HCT116 (cell line): ENCODE results near the gene MSI2. TPM values are rescaled to one million over a fixed set of nuclear protein-coding genes. Genes with fewer than 3 reads are reported as not detected.

Experiments used
- ATAC-seq: fragments of 200-7000 bp; cut with Tn5 transposase; 2 replicates; pipeline ENCODE4 v1.9.1; 2020; ENCODE audit warnings: mild to moderate bottlenecking, moderate library complexity
- BruUV-seq: library from RNA; stranded (reverse); fragments of 400-500 nt; replicated peaks from 2 replicates; lab custom pipeline; 2021; lab: Mats Ljungman, UMichigan
- CTCF ChIA-PET: fragments of 300-600 bp; sonication (Branson Sonifier 250); formaldehyde crosslinking; loops from one replicate; lab custom pipeline; 2021; ENCODE audit warnings: antibody characterized with exemption; lab: Charles Lee
- POLR2A ChIA-PET: fragments of 300-600, 350-600 bp; sonication (Branson Sonifier 250); formaldehyde crosslinking; loops from one replicate; lab custom pipeline; 2021; ENCODE audit warnings: antibody characterized with exemption; lab: Charles Lee
- RAD21 ChIA-PET, 2 experiments: fragments of 300-600 bp; sonication (Branson Sonifier 250); formaldehyde crosslinking; loops; one replicate each; lab custom pipeline; 2023; ENCODE audit warnings: low total read pairs in 2 of 2; ENCODE audit not compliant: uncharacterized antibody in 2 of 2, unreplicated experiment in 2 of 2, low non-redundant PET in 1 of 2; lab: Charles Lee
- DNase-seq: peaks from one replicate; pipeline ENCODE4 v3.0.0-alpha.2; 2010; ENCODE audit warnings: low read depth, low spot score
- H2AFZ ChIP-seq: fragments of 200-600 bp; shearing (Covaris generic), sonication (generic); 2 replicates; pipeline ENCODE4 v1.6.1; 2017; ENCODE audit warnings: low read depth, mixed run types, mixed read lengths, antibody characterized with exemption, low read length; ENCODE audit not compliant: poor library complexity, severe bottlenecking
- H3K27ac ChIP-seq: 2 replicates; pipeline ENCODE4 v1.5.1; 2012; ENCODE audit warnings: low read depth, low read length
- H3K27me3 ChIP-seq: fragments of 200-600 bp; sonication (generic); 2 replicates; pipeline ENCODE4 v1.6.1; 2016; ENCODE audit warnings: mixed run types, low read length, mixed read lengths; ENCODE audit not compliant: insufficient read depth
- H3K36me3 ChIP-seq, 2 experiments: fragments of 200-500 bp in 1 of 2; fragments of 200-600 bp in 1 of 2; sonication (Bioruptor generic) in 1 of 2; sonication (generic) in 1 of 2; 2 replicates each; pipeline versions ENCODE4 v1.5.1 to v1.6.1; 2014 to 2016; ENCODE audit warnings: low read length in 2 of 2, inconsistent platforms in 1 of 2, mixed read lengths in 1 of 2, mixed run types in 1 of 2; ENCODE audit not compliant: insufficient read depth in 2 of 2, control insufficient read depth in 1 of 2
- H3K4me1 ChIP-seq, 2 experiments: fragments of 200-600 bp in 1 of 2; sonication (generic) in 1 of 2; 2 replicates each; pipeline versions ENCODE4 v1.5.1 to v1.6.1; 2012 to 2017; ENCODE audit warnings: low read length in 2 of 2, inconsistent platforms in 1 of 2, mild to moderate bottlenecking in 1 of 2, mixed read lengths in 1 of 2, mixed run types in 1 of 2, moderate library complexity in 1 of 2; ENCODE audit not compliant: insufficient read depth in 2 of 2, control insufficient read depth in 1 of 2
- H3K4me2 ChIP-seq: fragments of 200-600 bp; sonication (generic); 2 replicates; pipeline ENCODE4 v1.6.1; 2017; ENCODE audit warnings: mixed run types, low read length, mixed read lengths
- H3K4me3 ChIP-seq, 2 experiments: fragments of 200-600 bp in 1 of 2; sonication (generic) in 1 of 2; replicated peaks in 1 of 2; 2 replicates each; pipeline ENCODE4 v1.5.1; 2011 to 2016; ENCODE audit warnings: low read length in 2 of 2, control low read depth in 1 of 2, low read depth in 1 of 2, mild to moderate bottlenecking in 1 of 2, mixed read lengths in 1 of 2, mixed run types in 1 of 2
- H3K79me2 ChIP-seq: fragments of 200-600 bp; sonication (generic); 2 replicates; pipeline ENCODE4 v1.6.1; 2017; ENCODE audit warnings: mild to moderate bottlenecking, mixed run types, low read length, moderate library complexity, mixed read lengths; ENCODE audit not compliant: insufficient read depth
- H3K9ac ChIP-seq: fragments of 200-600 bp; sonication (generic); 2 replicates; pipeline ENCODE4 v1.6.1; 2016; ENCODE audit warnings: low read length, mixed read lengths
- H3K9me2 ChIP-seq: fragments of 200-600 bp; sonication (generic), shearing (Covaris generic); 2 replicates; pipeline ENCODE4 v1.6.1; 2017; ENCODE audit warnings: mixed run types, mild to moderate bottlenecking, moderate library complexity; ENCODE audit not compliant: insufficient read depth
- H3K9me3 ChIP-seq, 2 experiments: fragments of 200-500 bp in 1 of 2; fragments of 200-600 bp in 1 of 2; sonication (Bioruptor generic) in 1 of 2; sonication (generic) in 1 of 2; 2 replicates each; pipeline ENCODE4 v1.6.1; 2014 to 2017; ENCODE audit warnings: low read length in 2 of 2, mixed read lengths in 2 of 2, inconsistent platforms in 1 of 2, low read depth in 1 of 2, mild to moderate bottlenecking in 1 of 2, mixed run types in 1 of 2, moderate library complexity in 1 of 2; ENCODE audit not compliant: control insufficient read depth in 1 of 2, insufficient read depth in 1 of 2
- H4K20me1 ChIP-seq: fragments of 200-600 bp; sonication (generic), shearing (Covaris generic); 2 replicates; pipeline ENCODE4 v1.6.1; 2017; ENCODE audit warnings: mixed run types, mild to moderate bottlenecking, moderate library complexity; ENCODE audit not compliant: insufficient read depth
- CEBPB ChIP-seq: IDR thresholded peaks from 2 replicates; pipeline ENCODE4 v1.6.1; 2012; ENCODE audit warnings: low read depth
- CTCF ChIP-seq, 3 experiments: fragments of 200-600 bp in 1 of 3; sonication (generic) in 1 of 3; IDR thresholded peaks in 2 of 3; conservative IDR thresholded peaks in 1 of 3; 2 replicates each; pipeline ENCODE4 v1.5.1; 2012 to 2017; ENCODE audit warnings: low read depth in 2 of 3, low read length in 2 of 3, antibody characterized with exemption in 1 of 3, borderline replicate concordance in 1 of 3, control low read depth in 1 of 3, mild to moderate bottlenecking in 1 of 3, mixed read lengths in 1 of 3, mixed run types in 1 of 3, moderate library complexity in 1 of 3; ENCODE audit not compliant: insufficient read depth in 1 of 3
- ELF1 ChIP-seq: IDR thresholded peaks from 2 replicates; pipeline ENCODE4 v1.6.1; 2012; ENCODE audit warnings: low read depth, borderline replicate concordance
- EZH2 ChIP-seq: fragments of 200-600 bp; sonication (generic); IDR thresholded peaks from 2 replicates; pipeline ENCODE4 v1.6.1; 2017; ENCODE audit warnings: antibody characterized with exemption, mixed run types
- EZH2phosphoT487 ChIP-seq: fragments of 200-600 bp; IDR thresholded peaks from 2 replicates; pipeline ENCODE4 v1.6.1; 2018; ENCODE audit warnings: antibody characterized with exemption, borderline replicate concordance
- FOSL1 ChIP-seq: IDR thresholded peaks from 2 replicates; pipeline ENCODE4 v1.6.1; 2012; ENCODE audit warnings: low read depth
- POLR2A ChIP-seq: IDR thresholded peaks from 2 replicates; pipeline ENCODE4 v1.7.0; 2011; ENCODE audit warnings: borderline replicate concordance; ENCODE audit not compliant: insufficient read depth, insufficient read length; ENCODE audit errors: extremely low read depth
- POLR2AphosphoS5 ChIP-seq: IDR thresholded peaks from 2 replicates; pipeline ENCODE4 v1.6.1; 2011; ENCODE audit warnings: mild to moderate bottlenecking, low read depth, low read length, moderate library complexity
- RAD21 ChIP-seq: IDR thresholded peaks from 2 replicates; pipeline ENCODE4 v1.6.1; 2012; ENCODE audit warnings: low read depth, mild to moderate bottlenecking
- SIN3A ChIP-seq: IDR thresholded peaks from 2 replicates; pipeline ENCODE4 v1.6.1; 2012; ENCODE audit warnings: low read depth
- SRF ChIP-seq: IDR thresholded peaks from 2 replicates; pipeline ENCODE4 v1.6.1; 2012; ENCODE audit warnings: low read depth
- TCF7L2 ChIP-seq: IDR thresholded peaks from 2 replicates; pipeline ENCODE4 v1.7.0; 2011; ENCODE audit warnings: borderline replicate concordance, inconsistent platforms; ENCODE audit not compliant: insufficient read depth, insufficient read length; ENCODE audit errors: extremely low read depth
- ZFX ChIP-seq: fragments of 450-650 bp; IDR thresholded peaks from 2 replicates; pipeline ENCODE4 v1.6.1; 2017
- ZNF274 ChIP-seq: fragments of 200-500 bp; sonication (Bioruptor generic); IDR thresholded peaks from 2 replicates; pipeline ENCODE4 v1.6.1; 2014; ENCODE audit warnings: mild to moderate bottlenecking, low read depth, low read length, inconsistent platforms
- intact Hi-C: fragments of 100-400 bp; cut with micrococcal nuclease; formaldehyde crosslinking; loops from 2 replicates; pipeline ENCODE4 v1.10.0; 2022
- total RNA-seq: library from RNA; stranded (reverse); gene quantifications from one replicate; pipeline ENCODE4 v1.2.1, GENCODE V29; 2021; ENCODE audit not compliant: unreplicated experiment
- TF ChIP-seq, protein P1 (sequence below): IDR thresholded peaks from 2 replicates; pipeline ENCODE4 v1.6.1; 2012; ENCODE audit warnings: low read depth
- TF ChIP-seq, protein P2 (sequence below): IDR thresholded peaks from 2 replicates; pipeline ENCODE4 v1.6.1; 2012

Gene MSI2
- total RNA-seq, 1 experiment from 2014 or later: 137 TPM

- Histone ChIP-seq H3K4me2 (no peak overlapping the region), H3K4me3 (no peak overlapping the region), H3K27me3 (no peaks in the 10 kb centered on the region)
- no TSS peak for BruUV-seq
- TF ChIP-seq, protein P1, sequence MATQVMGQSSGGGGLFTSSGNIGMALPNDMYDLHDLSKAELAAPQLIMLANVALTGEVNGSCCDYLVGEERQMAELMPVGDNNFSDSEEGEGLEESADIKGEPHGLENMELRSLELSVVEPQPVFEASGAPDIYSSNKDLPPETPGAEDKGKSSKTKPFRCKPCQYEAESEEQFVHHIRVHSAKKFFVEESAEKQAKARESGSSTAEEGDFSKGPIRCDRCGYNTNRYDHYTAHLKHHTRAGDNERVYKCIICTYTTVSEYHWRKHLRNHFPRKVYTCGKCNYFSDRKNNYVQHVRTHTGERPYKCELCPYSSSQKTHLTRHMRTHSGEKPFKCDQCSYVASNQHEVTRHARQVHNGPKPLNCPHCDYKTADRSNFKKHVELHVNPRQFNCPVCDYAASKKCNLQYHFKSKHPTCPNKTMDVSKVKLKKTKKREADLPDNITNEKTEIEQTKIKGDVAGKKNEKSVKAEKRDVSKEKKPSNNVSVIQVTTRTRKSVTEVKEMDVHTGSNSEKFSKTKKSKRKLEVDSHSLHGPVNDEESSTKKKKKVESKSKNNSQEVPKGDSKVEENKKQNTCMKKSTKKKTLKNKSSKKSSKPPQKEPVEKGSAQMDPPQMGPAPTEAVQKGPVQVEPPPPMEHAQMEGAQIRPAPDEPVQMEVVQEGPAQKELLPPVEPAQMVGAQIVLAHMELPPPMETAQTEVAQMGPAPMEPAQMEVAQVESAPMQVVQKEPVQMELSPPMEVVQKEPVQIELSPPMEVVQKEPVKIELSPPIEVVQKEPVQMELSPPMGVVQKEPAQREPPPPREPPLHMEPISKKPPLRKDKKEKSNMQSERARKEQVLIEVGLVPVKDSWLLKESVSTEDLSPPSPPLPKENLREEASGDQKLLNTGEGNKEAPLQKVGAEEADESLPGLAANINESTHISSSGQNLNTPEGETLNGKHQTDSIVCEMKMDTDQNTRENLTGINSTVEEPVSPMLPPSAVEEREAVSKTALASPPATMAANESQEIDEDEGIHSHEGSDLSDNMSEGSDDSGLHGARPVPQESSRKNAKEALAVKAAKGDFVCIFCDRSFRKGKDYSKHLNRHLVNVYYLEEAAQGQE: no peak
- TF ChIP-seq, all 23 proteins: peak for 0
- H2AFZ ChIP-seq: no peak overlapping the region
- no peak overlapping the region for H3K27ac ChIP-seq
- no peaks in the 10 kb centered on the region for H4K20me1 ChIP-seq
- CTCF ChIA-PET: interaction anchor here (0.9 kb wide), 1 partner anchor 11 kb away, joined by 4 read pairs; no protein-coding TSS in a partner anchor
- ATAC-seq (no peak), DNase-seq (no peak)
- RAD21 ChIA-PET: no interaction called here
- POLR2A ChIA-PET: no interaction called here
- no peak overlapping the region for H3K9ac ChIP-seq
- intact Hi-C loops: no loop called here
- no peaks in the 10 kb centered on the region for H3K4me1 ChIP-seq
- H3K36me3 ChIP-seq: no peaks in the 10 kb centered on the region
- H3K9me3 ChIP-seq: peaks cover 9 to 12% of the 10 kb centered on the region in 2 experiments; a peak in 3 of 4 replicates
- peaks cover 3% of the 10 kb centered on the region; the same call in 1 of the 2 replicates for H3K79me2 ChIP-seq
- H3K9me2 ChIP-seq: no peaks in the 10 kb centered on the region
Measured at GRCh38 chr17:57391857-57392471, 135.6 kb downstream of the MSI2 start.

DNA sequence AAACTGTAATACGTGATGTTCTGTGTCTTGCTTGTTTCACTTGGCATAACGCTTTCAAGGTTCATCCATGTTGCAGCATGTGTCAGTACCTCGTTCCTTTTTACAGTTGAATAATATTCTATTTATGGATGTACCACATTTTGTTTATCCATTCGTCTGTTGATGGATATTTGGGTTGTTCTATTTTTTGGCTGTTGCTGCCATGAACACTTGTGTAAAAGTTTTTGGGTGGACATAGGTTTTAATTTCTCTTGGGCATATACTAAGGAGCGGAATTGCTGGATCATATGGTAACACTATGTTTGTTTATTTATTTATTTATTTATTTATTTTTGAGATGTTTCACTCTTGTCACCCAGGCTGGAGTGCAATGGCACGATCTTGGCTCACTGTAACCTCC lies 137.0 kb downstream of the MSI2 start:
- ATAC-seq (no peak), DNase-seq (no peak)
- intact Hi-C loops: no loop called here
- no peak overlapping the region for H3K4me3 ChIP-seq
- peaks cover 3% of the 10 kb centered on the region; the same call in 1 of the 2 replicates for H3K79me2 ChIP-seq
- CTCF ChIA-PET: no interaction called here
- H3K27me3 ChIP-seq: no peaks in the 10 kb centered on the region
- RAD21 ChIA-PET: no interaction called here
- H3K4me1 ChIP-seq: no peaks in the 10 kb centered on the region
- no TSS peak for BruUV-seq
- H4K20me1 ChIP-seq: no peaks in the 10 kb centered on the region
- H3K27ac ChIP-seq: no peak overlapping the region
- no peaks in the 10 kb centered on the region for H3K36me3 ChIP-seq
- H2AFZ ChIP-seq: no peak overlapping the region
- H3K9me3 ChIP-seq: no peaks in the 10 kb centered on the region
- no peaks in the 10 kb centered on the region for H3K9me2 ChIP-seq
- TF ChIP-seq SRF (no peak), CEBPB (no peak), ZFX (no peak), POLR2AphosphoS5 (no peak), ZNF274 (no peak), ELF1 (no peak), EZH2phosphoT487 (no peak), FOSL1 (no peak), POLR2A (no peak), CTCF (IDR thresholded peaks at IDR 0.05 in 2 of 3, conservative IDR thresholded peaks at IDR 0.05 in 1 of 3; ENCODE audit: borderline replicate concordance in 1 of 3, insufficient read depth in 1 of 3, low read depth in 2 of 3, low read length in 2 of 3) (no peak), EZH2 (no peak), TCF7L2 (no peak), SIN3A (no peak), RAD21 (no peak)
- TF ChIP-seq, protein P2, sequence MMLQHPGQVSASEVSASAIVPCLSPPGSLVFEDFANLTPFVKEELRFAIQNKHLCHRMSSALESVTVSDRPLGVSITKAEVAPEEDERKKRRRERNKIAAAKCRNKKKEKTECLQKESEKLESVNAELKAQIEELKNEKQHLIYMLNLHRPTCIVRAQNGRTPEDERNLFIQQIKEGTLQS: no peak
- no peak overlapping the region for H3K4me2 ChIP-seq
- no peak overlapping the region for H3K9ac ChIP-seq
- POLR2A ChIA-PET: no interaction called here
